ENCODE measurements around the gene PTPN18.

DNA sequence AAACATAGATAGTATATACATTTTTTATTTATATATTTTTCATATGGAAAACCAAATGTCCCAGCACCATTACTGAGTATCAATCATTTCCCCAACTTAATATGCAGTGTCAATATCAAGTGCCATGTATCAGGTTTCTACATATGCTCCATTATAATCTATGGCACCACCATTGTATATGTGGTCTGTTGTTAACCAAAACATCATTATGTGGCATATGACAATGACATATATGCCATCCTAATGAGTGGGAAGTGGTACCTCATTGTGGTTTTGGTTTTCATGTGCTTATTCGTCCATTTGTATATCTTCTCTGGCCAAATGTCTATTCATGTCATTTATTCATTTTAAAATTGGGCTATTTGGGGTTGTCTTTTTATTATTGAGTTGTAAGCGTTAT lies 9.2 kb downstream of the PTPN18 start:
- no peak for TF ChIP-seq POLR2AphosphoS5 (IDR thresholded peaks at IDR 0.05; ENCODE audit: low read depth, low read length)
- TF ChIP-seq TAF1 (IDR thresholded peaks at IDR 0.05; ENCODE audit: borderline replicate concordance, insufficient read depth, low read length) = no peak

Data from PFSK-1 (cell line).